HG02884 (cell line): ENCODE results near the gene CCNQ.

Experiments
- ATAC-seq: cut with Tn5 transposase; IDR thresholded peaks from one replicate; pipeline ENCODE4 v1.9.1; 2021; ENCODE audit warnings: mild to moderate bottlenecking, moderate library complexity; ENCODE audit not compliant: unreplicated experiment

Gene CCNQ

GRCh38 chrX:153546386-153546785 is 52.6 kb downstream of the CCNQ start:
- no peak for ATAC-seq

GRCh38 chrX:153544727-153545126 is 54.2 kb downstream of the CCNQ start:
- no peak for ATAC-seq

GRCh38 chrX:153539979-153540358 is 59.0 kb downstream of the CCNQ start:
- no peak for ATAC-seq

- ATAC-seq, result no peak
These were observed 59.6 kb downstream of the CCNQ start for GRCh38 chrX:153539171-153539978.

- ATAC-seq, result no peak
These were observed 60.5 kb downstream of the CCNQ start for GRCh38 chrX:153538424-153538823.
